Glutamatergic neuron (in vitro differentiated cells): ENCODE results near the gene PPP1R10. TPM values are rescaled to one million over a fixed set of nuclear protein-coding genes. Genes with fewer than 3 reads are reported as not detected.
A peak's percentile ranks its signal among the peaks of the same experiment; 100 is the strongest.

ENCODE experiments used
- DNase-seq: peaks from one replicate; pipeline ENCODE4 v3.0.0; 2022
- H3K27ac Mint-ChIP-seq: one replicate; pipeline ENCODE4 v1.8.0; 2020; ENCODE audit warnings: mild to moderate bottlenecking, mixed read lengths, inconsistent platforms; ENCODE audit not compliant: unreplicated experiment
- H3K27me3 Mint-ChIP-seq: one replicate; pipeline ENCODE4 v1.8.0; 2020; ENCODE audit warnings: mild to moderate bottlenecking, moderate library complexity, mixed read lengths, inconsistent platforms; ENCODE audit not compliant: unreplicated experiment
- H3K36me3 Mint-ChIP-seq: one replicate; pipeline ENCODE4 v1.8.0; 2020; ENCODE audit warnings: mild to moderate bottlenecking, mixed read lengths, inconsistent platforms; ENCODE audit not compliant: unreplicated experiment
- H3K4me1 Mint-ChIP-seq: one replicate; pipeline ENCODE4 v1.8.0; 2020; ENCODE audit warnings: mild to moderate bottlenecking, low read depth, mixed read lengths, inconsistent platforms; ENCODE audit not compliant: unreplicated experiment
- H3K4me3 Mint-ChIP-seq: one replicate; pipeline ENCODE4 v1.8.0; 2020; ENCODE audit warnings: mild to moderate bottlenecking, mixed read lengths, inconsistent platforms; ENCODE audit not compliant: unreplicated experiment
- H3K9me3 Mint-ChIP-seq: one replicate; pipeline ENCODE4 v1.8.0; 2020; ENCODE audit warnings: mild to moderate bottlenecking, moderate library complexity, mixed read lengths, inconsistent platforms; ENCODE audit not compliant: unreplicated experiment
- CTCF ChIP-seq: fragments of 200-600 bp; sonication (generic); IDR thresholded peaks from one replicate; pipeline ENCODE4 v1.5.0; 2021; ENCODE audit not compliant: partially characterized antibody, unreplicated experiment
- total RNA-seq: library from RNA; stranded (reverse); fragmentation: NEBNext Ultra II Directional; extraction: Animal tissue kit (Norgen Biotek cat#: 25700); gene quantifications from one replicate; pipeline ENCODE4 v1.2.1, GENCODE V29; 2021; ENCODE audit not compliant: unreplicated experiment

PPP1R10 gene
- total RNA-seq, 1 donor from 2014 or later, result 99.7 TPM

GRCh38 chr6:30571075-30571761 is 45.8 kb downstream of the PPP1R10 start, which contains the start of gene ABCF1:
Gene ABCF1 (plus strand): TSS chr6:30571442. CDS start chr6:30571488, 46 bp downstream.
- Mint-ChIP-seq H3K9me3 (peaks cover 9% of the 10 kb centered on the region), H3K27me3 (peaks cover 4% of the 10 kb centered on the region), H3K4me1 (peaks cover 19% of the 10 kb centered on the region), H3K36me3 (no peaks in the 10 kb centered on the region), H3K27ac (peak within 1 kb of the TSS; percentile 91), H3K4me3 (peak within 1 kb of the TSS; percentile 98)
- no peak for TF ChIP-seq CTCF
- DNase-seq, result peak; percentile 100

- DNase-seq, result no peak
- Mint-ChIP-seq H3K4me3 (peak overlapping the region; percentile 98), H3K4me1 (peaks cover 19% of the 10 kb centered on the region), H3K36me3 (no peaks in the 10 kb centered on the region), H3K27me3 (peaks cover 4% of the 10 kb centered on the region), H3K27ac (peak overlapping the region; percentile 53), H3K9me3 (peaks cover 9% of the 10 kb centered on the region)
- no peak for TF ChIP-seq CTCF
These were observed 46.3 kb downstream of the PPP1R10 start for GRCh38 chr6:30570740-30571074.

GRCh38 chr6:30570263-30570662 is 46.8 kb downstream of the PPP1R10 start:
- H3K27me3 Mint-ChIP-seq, result peaks cover 4% of the 10 kb centered on the region
- H3K36me3 Mint-ChIP-seq, result no peaks in the 10 kb centered on the region
- no peak for DNase-seq
- peak overlapping the region; percentile 98 for H3K4me3 Mint-ChIP-seq
- H3K4me1 Mint-ChIP-seq, result peaks cover 19% of the 10 kb centered on the region
- TF ChIP-seq CTCF, result no peak
- H3K9me3 Mint-ChIP-seq, result peaks cover 9% of the 10 kb centered on the region
- H3K27ac Mint-ChIP-seq, result peak overlapping the region; percentile 46

- no peak for DNase-seq
- TF ChIP-seq CTCF, result no peak
- H3K9me3 Mint-ChIP-seq, result peaks cover 9% of the 10 kb centered on the region
- H3K36me3 Mint-ChIP-seq, result no peaks in the 10 kb centered on the region
- peaks cover 14% of the 10 kb centered on the region for H3K4me1 Mint-ChIP-seq
- H3K4me3 Mint-ChIP-seq, result no peak overlapping the region
- no peak overlapping the region for H3K27ac Mint-ChIP-seq
- peaks cover 4% of the 10 kb centered on the region for H3K27me3 Mint-ChIP-seq
These were observed 48.8 kb downstream of the PPP1R10 start for GRCh38 chr6:30568245-30568644.

- no peak for DNase-seq
- Mint-ChIP-seq H3K9me3 (peaks cover 4% of the 10 kb centered on the region), H3K27me3 (peaks cover 4% of the 10 kb centered on the region), H3K4me3 (no peak overlapping the region), H3K27ac (no peak overlapping the region), H3K36me3 (peaks cover 8% of the 10 kb centered on the region), H3K4me1 (peaks cover 4% of the 10 kb centered on the region)
- no peak for TF ChIP-seq CTCF
These were observed 51.3 kb downstream of the PPP1R10 start for GRCh38 chr6:30565772-30566171.
